GM23338 (cell line): Measurements from ENCODE around the gene OPN1LW. TPM values are rescaled to one million over a fixed set of nuclear protein-coding genes. Genes with fewer than 3 reads are reported as not detected.

Experiments used
- ATAC-seq: fragments of 200-7000 bp; cut with Tn5 transposase; 3 replicates; pipeline ENCODE4 v1.9.1; 2020
- DNase-seq: peaks from one replicate; pipeline ENCODE4 v3.0.0-alpha.2; 2015; ENCODE audit warnings: low spot score
- H2AFZ ChIP-seq: fragments of 200-600 bp; sonication (generic); 2 replicates; pipeline ENCODE4 v1.8.0; 2016; ENCODE audit warnings: antibody characterized with exemption, mild to moderate bottlenecking, moderate library complexity
- H3F3A ChIP-seq: fragments of 200-600 bp; sonication (generic); replicated peaks from 2 replicates; pipeline ENCODE4 v1.8.0; 2017; ENCODE audit warnings: antibody characterized with exemption, mixed run types, low read depth
- H3K27ac ChIP-seq: fragments of 200-600 bp; sonication (generic); 2 replicates; pipeline ENCODE4 v1.6.1; 2016; ENCODE audit warnings: low read depth
- H3K27me3 ChIP-seq: fragments of 200-600 bp; sonication (generic); 2 replicates; pipeline ENCODE4 v1.8.0; 2016; ENCODE audit warnings: mild to moderate bottlenecking, mixed run types, moderate library complexity; ENCODE audit not compliant: insufficient read depth
- H3K36me3 ChIP-seq: fragments of 200-600 bp; sonication (generic); 2 replicates; pipeline ENCODE4 v1.8.0; 2016; ENCODE audit warnings: mild to moderate bottlenecking; ENCODE audit not compliant: insufficient read depth
- H3K4me1 ChIP-seq: fragments of 200-600 bp; sonication (generic); 2 replicates; pipeline ENCODE4 v1.8.0; 2016; ENCODE audit warnings: mild to moderate bottlenecking, moderate library complexity; ENCODE audit not compliant: insufficient read depth
- H3K4me2 ChIP-seq: fragments of 200-600 bp; sonication (generic); 2 replicates; pipeline ENCODE4 v1.7.1; 2017; ENCODE audit warnings: mixed run types
- H3K4me3 ChIP-seq: fragments of 200-600 bp; sonication (generic); 2 replicates; pipeline ENCODE4 v1.6.1; 2016; ENCODE audit warnings: mixed run types
- H3K79me2 ChIP-seq: fragments of 200-600 bp; sonication (generic); replicated peaks from 2 replicates; pipeline ENCODE4 v1.8.0; 2017; ENCODE audit warnings: mild to moderate bottlenecking; ENCODE audit not compliant: insufficient read depth
- H3K9me2 ChIP-seq: fragments of 200-600 bp; sonication (generic); 2 replicates; pipeline ENCODE4 v1.8.0; 2017; ENCODE audit not compliant: insufficient read depth
- H4K20me1 ChIP-seq: fragments of 200-600 bp; sonication (generic); replicated peaks from 2 replicates; pipeline ENCODE4 v1.8.0; 2017; ENCODE audit warnings: mild to moderate bottlenecking; ENCODE audit not compliant: insufficient read depth
- H3K27ac Mint-ChIP-seq: 2 replicates; pipeline ENCODE4 v1.8.0; 2020; ENCODE audit warnings: inconsistent platforms, mild to moderate bottlenecking, moderate library complexity, mixed read lengths
- H3K27me3 Mint-ChIP-seq: 3 replicates; pipeline ENCODE4 v1.8.0; 2022; ENCODE audit warnings: low read depth, mild to moderate bottlenecking, moderate library complexity, mixed read lengths, inconsistent platforms; ENCODE audit not compliant: insufficient read depth, poor library complexity
- H3K36me3 Mint-ChIP-seq: 3 replicates; pipeline ENCODE4 v1.8.0; 2021; ENCODE audit warnings: low read depth, mild to moderate bottlenecking, inconsistent platforms, moderate library complexity, mixed read lengths
- H3K4me1 Mint-ChIP-seq: 3 replicates; pipeline ENCODE4 v1.8.0; 2020; ENCODE audit warnings: mild to moderate bottlenecking, inconsistent platforms, mixed read lengths
- H3K4me3 Mint-ChIP-seq: 3 replicates; pipeline ENCODE4 v1.8.0; 2021; ENCODE audit warnings: moderate library complexity, mild to moderate bottlenecking, inconsistent platforms, mixed read lengths
- H3K9me3 Mint-ChIP-seq: 3 replicates; pipeline ENCODE4 v1.8.0; 2020; ENCODE audit warnings: moderate library complexity, mild to moderate bottlenecking, inconsistent platforms, mixed read lengths
- CREB1 ChIP-seq: fragments of 250-450 bp; sonication (Bioruptor Pico); IDR thresholded peaks from 2 replicates; pipeline ENCODE4 v1.5.0; 2020; ENCODE audit warnings: low read depth, mild to moderate bottlenecking, moderate library complexity
- CTCF ChIP-seq, 2 experiments: fragments of 200-600 bp in 1 of 2; sonication (generic) in 1 of 2; conservative IDR thresholded peaks; 2 replicates each; pipeline versions ENCODE4 v1.5.1 to v1.6.1; 2016 to 2017; ENCODE audit warnings: antibody characterized with exemption in 2 of 2, low read depth in 2 of 2, mild to moderate bottlenecking in 2 of 2, moderate library complexity in 1 of 2
- ETS1 ChIP-seq: IDR thresholded peaks from 2 replicates; pipeline ENCODE4 v1.6.1; 2016; ENCODE audit warnings: antibody characterized with exemption
- EZH2 ChIP-seq: fragments of 200-600 bp; sonication (generic); IDR thresholded peaks from one replicate; pipeline ENCODE4 v1.8.0; 2017; ENCODE audit warnings: antibody characterized with exemption, mild to moderate bottlenecking, low read depth; ENCODE audit not compliant: unreplicated experiment
- EZH2phosphoT487 ChIP-seq: fragments of 200-600 bp; sonication (generic); IDR thresholded peaks from one replicate; pipeline ENCODE4 v1.8.1; 2018; ENCODE audit warnings: antibody characterized with exemption; ENCODE audit not compliant: unreplicated experiment
- JUNB ChIP-seq: IDR thresholded peaks from one replicate; pipeline ENCODE4 v1.6.1; 2016; ENCODE audit warnings: antibody characterized with exemption; ENCODE audit not compliant: unreplicated experiment
- NANOG ChIP-seq: IDR thresholded peaks from 2 replicates; pipeline ENCODE4 v1.6.1; 2016; ENCODE audit warnings: antibody characterized with exemption, borderline replicate concordance
- POLR2AphosphoS5 ChIP-seq: IDR thresholded peaks from 2 replicates; pipeline ENCODE4 v1.6.1; 2016; ENCODE audit warnings: antibody characterized with exemption, low read depth
- REST ChIP-seq: IDR thresholded peaks from one replicate; pipeline ENCODE4 v1.6.1; 2018; ENCODE audit warnings: antibody characterized with exemption; ENCODE audit not compliant: unreplicated experiment
- ZNF114 ChIP-seq: fragments of 250-450 bp; sonication (Bioruptor Pico); IDR thresholded peaks from 2 replicates; pipeline ENCODE4 v1.5.0; 2020; ENCODE audit warnings: mild to moderate bottlenecking, moderate library complexity
- ZNF331 ChIP-seq: fragments of 250-450 bp; sonication (Bioruptor Pico); IDR thresholded peaks from 2 replicates; pipeline ENCODE4 v1.5.0; 2020; ENCODE audit warnings: low read depth, mild to moderate bottlenecking, moderate library complexity
- polyA plus RNA-seq: library from polyadenylated mRNA; unstranded; fragments of >200 nt; fragmentation: Nextera tagmentation; extraction: Ambion mirVana; gene quantifications from 2 replicates; pipeline ENCODE4 v1.2.1, GENCODE V29; 2016
- total RNA-seq: library from RNA; depleted of rRNA; stranded (reverse); fragments of >200 nt; shearing (Covaris generic); gene quantifications from 2 replicates; pipeline ENCODE4 v1.2.3, GENCODE V29; 2014
- TF ChIP-seq, protein P1 (sequence below): fragments of 250-450 bp; sonication (Bioruptor Pico); IDR thresholded peaks from 2 replicates; pipeline ENCODE4 v1.5.0; 2020; ENCODE audit warnings: mild to moderate bottlenecking, moderate library complexity

Gene OPN1LW
- total and polyA plus RNA-seq, 2 experiments from 2014 or later: not detected

GRCh38 chrX:154131955-154132354 is 12.1 kb upstream of the OPN1LW start:
- H3F3A ChIP-seq: no peaks in the 10 kb centered on the region
- Mint-ChIP-seq H3K27me3 (peaks cover 2% of the 10 kb centered on the region), H3K36me3 (no peaks in the 10 kb centered on the region), H3K27ac (no peak overlapping the region), H3K9me3 (no peaks in the 10 kb centered on the region), H3K4me3 (no peak overlapping the region), H3K4me1 (peaks cover 3% of the 10 kb centered on the region; the same call in 2 of the 3 replicates)
- H3K4me1 ChIP-seq: no peaks in the 10 kb centered on the region
- no peak for DNase-seq
- H3K27me3 ChIP-seq: no peaks in the 10 kb centered on the region
- H3K79me2 ChIP-seq: no peaks in the 10 kb centered on the region
- no peak overlapping the region for H3K4me2 ChIP-seq
- H2AFZ ChIP-seq: no peak overlapping the region
- no peaks in the 10 kb centered on the region for H4K20me1 ChIP-seq
- ATAC-seq: no peak
- no peaks in the 10 kb centered on the region for H3K9me2 ChIP-seq
- no peak overlapping the region for H3K27ac ChIP-seq
- no peaks in the 10 kb centered on the region for H3K36me3 ChIP-seq
- TF ChIP-seq ETS1: no peak
- TF ChIP-seq POLR2AphosphoS5: no peak
- no peak for TF ChIP-seq JUNB
- no peak for TF ChIP-seq EZH2phosphoT487
- no peak for TF ChIP-seq REST
- TF ChIP-seq EZH2: no peak
- no peak for TF ChIP-seq CREB1
- TF ChIP-seq ZNF331 (CRISPR knock-in tag): no peak
- no peak for TF ChIP-seq NANOG
- TF ChIP-seq CTCF (conservative IDR thresholded peaks at IDR 0.05; ENCODE audit: low read depth in 2 of 2): no peak
- TF ChIP-seq, protein P1, sequence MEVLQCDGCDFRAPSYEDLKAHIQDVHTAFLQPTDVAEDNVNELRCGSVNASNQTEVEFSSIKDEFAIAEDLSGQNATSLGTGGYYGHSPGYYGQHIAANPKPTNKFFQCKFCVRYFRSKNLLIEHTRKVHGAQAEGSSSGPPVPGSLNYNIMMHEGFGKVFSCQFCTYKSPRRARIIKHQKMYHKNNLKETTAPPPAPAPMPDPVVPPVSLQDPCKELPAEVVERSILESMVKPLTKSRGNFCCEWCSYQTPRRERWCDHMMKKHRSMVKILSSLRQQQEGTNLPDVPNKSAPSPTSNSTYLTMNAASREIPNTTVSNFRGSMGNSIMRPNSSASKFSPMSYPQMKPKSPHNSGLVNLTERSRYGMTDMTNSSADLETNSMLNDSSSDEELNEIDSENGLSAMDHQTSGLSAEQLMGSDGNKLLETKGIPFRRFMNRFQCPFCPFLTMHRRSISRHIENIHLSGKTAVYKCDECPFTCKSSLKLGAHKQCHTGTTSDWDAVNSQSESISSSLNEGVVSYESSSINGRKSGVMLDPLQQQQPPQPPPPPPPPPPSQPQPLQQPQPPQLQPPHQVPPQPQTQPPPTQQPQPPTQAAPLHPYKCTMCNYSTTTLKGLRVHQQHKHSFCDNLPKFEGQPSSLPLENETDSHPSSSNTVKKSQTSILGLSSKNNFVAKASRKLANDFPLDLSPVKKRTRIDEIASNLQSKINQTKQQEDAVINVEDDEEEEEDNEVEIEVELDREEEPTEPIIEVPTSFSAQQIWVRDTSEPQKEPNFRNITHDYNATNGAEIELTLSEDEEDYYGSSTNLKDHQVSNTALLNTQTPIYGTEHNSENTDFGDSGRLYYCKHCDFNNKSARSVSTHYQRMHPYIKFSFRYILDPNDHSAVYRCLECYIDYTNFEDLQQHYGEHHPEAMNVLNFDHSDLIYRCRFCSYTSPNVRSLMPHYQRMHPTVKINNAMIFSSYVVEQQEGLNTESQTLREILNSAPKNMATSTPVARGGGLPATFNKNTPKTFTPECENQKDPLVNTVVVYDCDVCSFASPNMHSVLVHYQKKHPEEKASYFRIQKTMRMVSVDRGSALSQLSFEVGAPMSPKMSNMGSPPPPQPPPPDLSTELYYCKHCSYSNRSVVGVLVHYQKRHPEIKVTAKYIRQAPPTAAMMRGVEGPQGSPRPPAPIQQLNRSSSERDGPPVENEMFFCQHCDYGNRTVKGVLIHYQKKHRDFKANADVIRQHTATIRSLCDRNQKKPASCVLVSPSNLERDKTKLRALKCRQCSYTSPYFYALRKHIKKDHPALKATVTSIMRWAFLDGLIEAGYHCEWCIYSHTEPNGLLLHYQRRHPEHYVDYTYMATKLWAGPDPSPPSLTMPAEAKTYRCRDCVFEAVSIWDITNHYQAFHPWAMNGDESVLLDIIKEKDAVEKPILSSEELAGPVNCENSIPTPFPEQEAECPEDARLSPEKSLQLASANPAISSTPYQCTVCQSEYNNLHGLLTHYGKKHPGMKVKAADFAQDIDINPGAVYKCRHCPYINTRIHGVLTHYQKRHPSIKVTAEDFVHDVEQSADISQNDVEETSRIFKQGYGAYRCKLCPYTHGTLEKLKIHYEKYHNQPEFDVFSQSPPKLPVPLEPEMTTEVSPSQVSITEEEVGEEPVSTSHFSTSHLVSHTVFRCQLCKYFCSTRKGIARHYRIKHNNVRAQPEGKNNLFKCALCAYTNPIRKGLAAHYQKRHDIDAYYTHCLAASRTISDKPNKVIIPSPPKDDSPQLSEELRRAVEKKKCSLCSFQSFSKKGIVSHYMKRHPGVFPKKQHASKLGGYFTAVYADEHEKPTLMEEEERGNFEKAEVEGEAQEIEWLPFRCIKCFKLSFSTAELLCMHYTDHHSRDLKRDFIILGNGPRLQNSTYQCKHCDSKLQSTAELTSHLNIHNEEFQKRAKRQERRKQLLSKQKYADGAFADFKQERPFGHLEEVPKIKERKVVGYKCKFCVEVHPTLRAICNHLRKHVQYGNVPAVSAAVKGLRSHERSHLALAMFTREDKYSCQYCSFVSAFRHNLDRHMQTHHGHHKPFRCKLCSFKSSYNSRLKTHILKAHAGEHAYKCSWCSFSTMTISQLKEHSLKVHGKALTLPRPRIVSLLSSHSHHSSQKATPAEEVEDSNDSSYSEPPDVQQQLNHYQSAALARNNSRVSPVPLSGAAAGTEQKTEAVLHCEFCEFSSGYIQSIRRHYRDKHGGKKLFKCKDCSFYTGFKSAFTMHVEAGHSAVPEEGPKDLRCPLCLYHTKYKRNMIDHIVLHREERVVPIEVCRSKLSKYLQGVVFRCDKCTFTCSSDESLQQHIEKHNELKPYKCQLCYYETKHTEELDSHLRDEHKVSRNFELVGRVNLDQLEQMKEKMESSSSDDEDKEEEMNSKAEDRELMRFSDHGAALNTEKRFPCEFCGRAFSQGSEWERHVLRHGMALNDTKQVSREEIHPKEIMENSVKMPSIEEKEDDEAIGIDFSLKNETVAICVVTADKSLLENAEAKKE (CRISPR knock-in tag): no peak
- no peak for TF ChIP-seq ZNF114
- H3K4me3 ChIP-seq: no peak overlapping the region
